Smooth muscle cell of the umbilical artery (primary cell): ENCODE data around the gene NTRK3. TPM values are rescaled to one million over a fixed set of nuclear protein-coding genes. Genes with fewer than 3 reads are reported as not detected.

ENCODE experiments used
- total RNA-seq: library from RNA; depleted of rRNA; stranded (reverse); fragments of >200 nt; gene quantifications from 2 replicates; pipeline ENCODE4 v1.2.3, GENCODE V29; 2014

The NTRK3 gene
- 1.2 and 3.2 TPM in 2 replicates for total RNA-seq

GRCh38 chr15:88256279-88257230, at the start of gene NTRK3:
NTRK3 (minus strand) TSS chr15:88256739; CDS start chr15:88256153, 586 bp downstream.

Other genes with a start within 250 kb of the NTRK3 start
- gene MRPL46, start 210.6 kb upstream of the NTRK3 start, total RNA-seq, result 7.6 and 10.4 TPM in 2 replicates
- gene MRPS11, start 211.0 kb upstream of the NTRK3 start, total RNA-seq, result 18.1 and 22.1 TPM in 2 replicates